Measurements from ENCODE around the gene EIF3M. TPM values are rescaled to one million over a fixed set of nuclear protein-coding genes. Genes with fewer than 3 reads are reported as not detected.

The EIF3M gene
- total and polyA plus RNA-seq, 2 donors (not counting 1 experiment from before 2014, with no cell fraction given), result 240 to 491 TPM

- Histone ChIP-seq H3K4me1 (ENCODE audit: control insufficient read depth, extremely low read depth, insufficient read depth, low read length) (no peaks in the 10 kb centered on the region), H3K27ac (ENCODE audit: insufficient read depth, low read length) (no peak overlapping the region), H3K79me2 (ENCODE audit: control insufficient read depth, insufficient read depth, low read length) (no peaks in the 10 kb centered on the region), H3K9me3 (ENCODE audit: control insufficient read depth, insufficient read depth, low read depth, low read length) (no peaks in the 10 kb centered on the region), H2AFZ (ENCODE audit: low read length) (no peak overlapping the region), H4K20me1 (ENCODE audit: control insufficient read depth, extremely low read depth, insufficient read depth, low read length) (no peaks in the 10 kb centered on the region), H3K27me3 (ENCODE audit: control insufficient read depth, insufficient read depth, low read length) (peaks cover 3% of the 10 kb centered on the region), H3K36me3 (ENCODE audit: control insufficient read depth, insufficient read depth, low read length) (no peaks in the 10 kb centered on the region), H3K9ac (ENCODE audit: insufficient read depth, low read length) (no peak overlapping the region), H3K4me3 (replicated peaks in 1 of 4; ENCODE audit: control extremely low read depth in 1 of 4, insufficient read depth in 1 of 4, low read depth in 3 of 4, low read length in 4 of 4) (no peak overlapping the region), H3K4me2 (ENCODE audit: extremely low read depth, insufficient read depth, low read length) (no peak overlapping the region)
- TF ChIP-seq EZH2 (IDR thresholded peaks at IDR 0.05; ENCODE audit: low read length, missing control alignments), result no peak
- TF ChIP-seq CTCF (conservative IDR thresholded peaks at IDR 0.05 in 1 of 2, IDR thresholded peaks at IDR 0.05 in 1 of 2; ENCODE audit: low read depth in 1 of 2, low read length in 2 of 2), result no peak
- DNase-seq (ENCODE audit: low read depth in 2 of 2), result no peak
These were observed 17.1 kb upstream of the EIF3M start for GRCh38 chr11:32566517-32566916.

- H3K4me3 ChIP-seq (replicated peaks in 1 of 4; ENCODE audit: control extremely low read depth in 1 of 4, insufficient read depth in 1 of 4, low read depth in 3 of 4, low read length in 4 of 4), result no peak overlapping the region
These were observed 16.5 kb upstream of the EIF3M start for GRCh38 chr11:32567154-32567553.

DNA sequence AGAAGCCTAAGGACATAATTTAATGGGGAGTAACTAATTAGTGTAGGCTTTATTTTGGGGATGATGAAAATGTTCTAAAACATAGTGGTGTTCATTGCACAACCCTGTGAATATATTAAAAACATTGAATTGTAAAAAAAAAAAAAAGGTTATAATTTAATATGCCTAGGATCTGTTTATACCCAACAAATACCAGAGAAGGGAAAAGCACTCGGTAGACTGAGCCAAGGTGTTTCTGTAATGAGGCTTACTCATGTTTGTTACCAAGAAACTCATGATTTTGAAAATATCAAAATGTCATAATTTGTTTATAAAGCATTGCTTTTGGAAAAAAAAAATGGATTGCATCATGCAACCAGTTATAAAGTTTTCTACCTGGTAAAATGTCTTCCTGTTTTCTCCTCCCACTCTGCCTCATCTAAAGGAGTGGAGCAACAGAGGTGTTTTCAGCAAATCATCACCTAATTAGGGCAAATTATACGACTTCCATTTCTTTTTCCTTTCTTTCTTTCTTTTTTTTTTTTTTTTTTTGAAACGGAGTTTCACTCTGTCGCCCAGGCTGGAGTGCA is 14.2 kb upstream of the EIF3M start:
- Histone ChIP-seq H3K4me2 (ENCODE audit: extremely low read depth, insufficient read depth, low read length) (no peak overlapping the region), H3K27me3 (ENCODE audit: control insufficient read depth, insufficient read depth, low read length) (peaks cover 3% of the 10 kb centered on the region), H3K9ac (ENCODE audit: insufficient read depth, low read length) (no peak overlapping the region), H4K20me1 (ENCODE audit: control insufficient read depth, extremely low read depth, insufficient read depth, low read length) (no peaks in the 10 kb centered on the region), H3K79me2 (ENCODE audit: control insufficient read depth, insufficient read depth, low read length) (no peaks in the 10 kb centered on the region), H3K27ac (ENCODE audit: insufficient read depth, low read length) (no peak overlapping the region), H2AFZ (ENCODE audit: low read length) (no peak overlapping the region), H3K36me3 (ENCODE audit: control insufficient read depth, insufficient read depth, low read length) (no peaks in the 10 kb centered on the region), H3K4me3 (replicated peaks in 1 of 4; ENCODE audit: control extremely low read depth in 1 of 4, insufficient read depth in 1 of 4, low read depth in 3 of 4, low read length in 4 of 4) (no peak overlapping the region), H3K4me1 (ENCODE audit: control insufficient read depth, extremely low read depth, insufficient read depth, low read length) (no peaks in the 10 kb centered on the region), H3K9me3 (ENCODE audit: control insufficient read depth, insufficient read depth, low read depth, low read length) (no peaks in the 10 kb centered on the region)
- TF ChIP-seq EZH2 (IDR thresholded peaks at IDR 0.05; ENCODE audit: low read length, missing control alignments) (no peak), CTCF (conservative IDR thresholded peaks at IDR 0.05 in 1 of 2, IDR thresholded peaks at IDR 0.05 in 1 of 2; ENCODE audit: low read depth in 1 of 2, low read length in 2 of 2) (no peak)
- no peak for DNase-seq (ENCODE audit: low read depth in 2 of 2)

More at GRCh38 chr11:32567154-32567553, 16.5 kb upstream of the EIF3M start:
- no peak for DNase-seq (ENCODE audit: low read depth in 2 of 2)
- Histone ChIP-seq H3K27ac (ENCODE audit: insufficient read depth, low read length) (no peak overlapping the region), H3K9me3 (ENCODE audit: control insufficient read depth, insufficient read depth, low read depth, low read length) (no peaks in the 10 kb centered on the region), H4K20me1 (ENCODE audit: control insufficient read depth, extremely low read depth, insufficient read depth, low read length) (no peaks in the 10 kb centered on the region), H3K9ac (ENCODE audit: insufficient read depth, low read length) (no peak overlapping the region), H3K79me2 (ENCODE audit: control insufficient read depth, insufficient read depth, low read length) (no peaks in the 10 kb centered on the region), H3K4me1 (ENCODE audit: control insufficient read depth, extremely low read depth, insufficient read depth, low read length) (no peaks in the 10 kb centered on the region), H2AFZ (ENCODE audit: low read length) (no peak overlapping the region), H3K36me3 (ENCODE audit: control insufficient read depth, insufficient read depth, low read length) (no peaks in the 10 kb centered on the region), H3K4me2 (ENCODE audit: extremely low read depth, insufficient read depth, low read length) (no peak overlapping the region), H3K27me3 (ENCODE audit: control insufficient read depth, insufficient read depth, low read length) (peaks cover 3% of the 10 kb centered on the region)
- no peak for TF ChIP-seq CTCF (conservative IDR thresholded peaks at IDR 0.05 in 1 of 2, IDR thresholded peaks at IDR 0.05 in 1 of 2; ENCODE audit: low read depth in 1 of 2, low read length in 2 of 2)
- no peak for TF ChIP-seq EZH2 (IDR thresholded peaks at IDR 0.05; ENCODE audit: low read length, missing control alignments)
